ENCODE results near the gene HTR3D.
"Not testable (repeated sequence)": the region's sequence is repeated elsewhere in the genome, so short reads cannot be mapped to it uniquely, and the experiment has no call there.

Gene HTR3D

GRCh38 chr3:184031187-184031792 is at the start of gene HTR3D:
Gene HTR3D, plus strand, starts transcription at chr3:184031742. Its CDS starts 0 bp downstream, at chr3:184031742.
- DNase-seq (ENCODE audit: low read depth in 3 of 3, low spot score in 1 of 3), result no peak

GRCh38 chr3:183981990-183982644 is 49.4 kb upstream of the HTR3D start:
- DNase-seq (ENCODE audit: low read depth in 3 of 3, low spot score in 1 of 3), result no peak

- no peak for DNase-seq (ENCODE audit: low read depth in 3 of 3, low spot score in 1 of 3)
These were observed 47.3 kb upstream of the HTR3D start for GRCh38 chr3:183984127-183984740.

GRCh38 chr3:183984749-183985729 is 46.5 kb upstream of the HTR3D start:
- no peak for DNase-seq (ENCODE audit: low read depth in 3 of 3, low spot score in 1 of 3)

GRCh38 chr3:183987000-183987600 is 44.4 kb upstream of the HTR3D start:
- no peak for DNase-seq (ENCODE audit: low read depth in 3 of 3, low spot score in 1 of 3)

- DNase-seq (ENCODE audit: low read depth in 3 of 3, low spot score in 1 of 3), result no peak
These were observed 43.2 kb upstream of the HTR3D start for GRCh38 chr3:183988216-183988790.

GRCh38 chr3:183991403-183991802 is 40.1 kb upstream of the HTR3D start:
- DNase-seq (ENCODE audit: low read depth in 3 of 3, low spot score in 1 of 3), result no peak

GRCh38 chr3:184001761-184002160 is 29.8 kb upstream of the HTR3D start:
- no peak for DNase-seq (ENCODE audit: low read depth in 3 of 3, low spot score in 1 of 3)

GRCh38 chr3:184002469-184002868 is 29.1 kb upstream of the HTR3D start:
- DNase-seq (ENCODE audit: low read depth in 3 of 3, low spot score in 1 of 3), result no peak

- no peak for DNase-seq (ENCODE audit: low read depth in 3 of 3, low spot score in 1 of 3)
These were observed 28.2 kb upstream of the HTR3D start for GRCh38 chr3:184003187-184003967.

GRCh38 chr3:184004476-184004875 is 27.1 kb upstream of the HTR3D start:
- DNase-seq (ENCODE audit: low read depth in 3 of 3, low spot score in 1 of 3), result no peak

GRCh38 chr3:184005941-184006507 is 25.5 kb upstream of the HTR3D start:
- DNase-seq (ENCODE audit: low read depth in 3 of 3, low spot score in 1 of 3), result no peak

GRCh38 chr3:184007143-184007813 is 24.3 kb upstream of the HTR3D start:
- DNase-seq (ENCODE audit: low read depth in 3 of 3, low spot score in 1 of 3), result not testable (repeated sequence)

- no peak for DNase-seq (ENCODE audit: low read depth in 3 of 3, low spot score in 1 of 3)
These were observed 23.4 kb upstream of the HTR3D start for GRCh38 chr3:184008161-184008560.

GRCh38 chr3:184011230-184011876 is 20.2 kb upstream of the HTR3D start:
- DNase-seq (ENCODE audit: low read depth in 3 of 3, low spot score in 1 of 3), result no peak

GRCh38 chr3:184011937-184012889 is 19.3 kb upstream of the HTR3D start:
- no peak for DNase-seq (ENCODE audit: low read depth in 3 of 3, low spot score in 1 of 3)

- no peak for DNase-seq (ENCODE audit: low read depth in 3 of 3, low spot score in 1 of 3)
These were observed 16.0 kb upstream of the HTR3D start for GRCh38 chr3:184015381-184016019.
